ENCODE data around the gene STAU1. TPM values are rescaled to one million over a fixed set of nuclear protein-coding genes. Genes with fewer than 3 reads are reported as not detected.
"Not testable (repeated sequence)": the region's sequence is repeated elsewhere in the genome, so short reads cannot be mapped to it uniquely, and the experiment has no call there.

STAU1 gene
- 58.8 and 63.0 TPM in 2 replicates for total RNA-seq

GRCh38 chr20:49187851-49188641, at the start of gene STAU1:
TSS of gene STAU1 (minus strand) at chr20:49188334. CDS start at chr20:49166201, 22,133 bp downstream.
- peak; percentile 81 for DNase-seq (ENCODE audit: low read depth, low spot score)

DNA sequence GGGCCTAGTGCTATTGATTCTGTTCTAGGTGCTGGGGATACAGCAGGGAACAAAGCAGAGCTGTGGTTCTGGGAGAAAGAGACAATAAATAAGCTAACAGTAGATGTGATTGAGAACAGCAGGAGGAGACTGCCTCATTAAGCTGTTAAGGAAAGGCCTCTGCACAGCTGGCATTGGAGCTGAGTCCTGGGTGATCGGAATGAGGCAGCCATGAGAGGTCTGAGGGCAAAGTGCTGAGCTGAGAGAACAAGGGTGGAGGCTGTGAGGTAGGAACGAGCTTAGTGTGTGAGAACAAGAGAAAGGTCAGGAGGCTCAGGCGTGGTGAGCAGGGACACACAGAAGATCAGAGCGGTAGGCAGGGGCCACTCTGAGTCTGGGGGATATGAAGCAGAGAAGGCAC, 49.4 kb upstream of the STAU1 start:
- DNase-seq (ENCODE audit: low read depth, low spot score) = no peak

DNA sequence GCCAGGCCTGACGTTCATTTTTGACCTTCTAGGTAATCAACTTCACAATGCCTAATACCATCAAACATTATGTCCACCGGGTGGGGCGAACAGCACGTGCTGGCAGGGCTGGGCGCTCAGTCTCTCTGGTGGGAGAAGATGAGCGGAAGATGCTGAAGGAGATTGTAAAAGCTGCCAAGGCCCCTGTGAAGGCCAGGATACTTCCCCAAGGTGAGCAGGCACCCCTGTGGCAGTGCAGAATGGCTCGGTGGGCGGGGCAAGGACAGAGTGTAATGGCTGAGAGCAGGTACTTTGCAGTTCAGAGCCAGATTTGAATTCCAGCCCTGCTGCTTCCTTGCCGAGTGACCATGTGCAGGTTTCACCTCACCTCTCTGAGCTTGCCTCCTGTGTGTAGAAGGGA, 48.2 kb upstream of the STAU1 start:
- no peak for DNase-seq (ENCODE audit: low read depth, low spot score)

- DNase-seq (ENCODE audit: low read depth, low spot score) = no peak
These were observed 46.7 kb upstream of the STAU1 start for GRCh38 chr20:49234831-49235230.

DNA sequence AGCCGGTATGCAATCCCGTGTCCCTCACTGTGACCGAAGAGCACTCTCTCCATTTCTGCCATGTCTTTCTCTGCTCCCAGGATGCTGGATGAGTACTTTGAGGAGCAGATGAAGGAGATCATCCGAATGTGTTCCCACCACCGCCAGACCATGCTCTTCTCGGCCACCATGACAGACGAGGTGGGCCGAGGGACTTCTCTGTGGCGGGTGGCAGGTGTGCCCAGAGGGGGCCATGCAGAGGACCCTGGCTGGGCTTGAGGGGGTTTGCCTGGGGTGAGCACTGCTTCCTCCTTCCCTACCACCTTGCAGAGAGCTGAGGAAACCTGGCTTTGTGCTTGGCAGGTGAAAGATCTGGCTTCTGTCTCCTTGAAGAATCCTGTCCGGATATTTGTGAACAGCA, 45.1 kb upstream of the STAU1 start:
- DNase-seq (ENCODE audit: low read depth, low spot score) = no peak

DNA sequence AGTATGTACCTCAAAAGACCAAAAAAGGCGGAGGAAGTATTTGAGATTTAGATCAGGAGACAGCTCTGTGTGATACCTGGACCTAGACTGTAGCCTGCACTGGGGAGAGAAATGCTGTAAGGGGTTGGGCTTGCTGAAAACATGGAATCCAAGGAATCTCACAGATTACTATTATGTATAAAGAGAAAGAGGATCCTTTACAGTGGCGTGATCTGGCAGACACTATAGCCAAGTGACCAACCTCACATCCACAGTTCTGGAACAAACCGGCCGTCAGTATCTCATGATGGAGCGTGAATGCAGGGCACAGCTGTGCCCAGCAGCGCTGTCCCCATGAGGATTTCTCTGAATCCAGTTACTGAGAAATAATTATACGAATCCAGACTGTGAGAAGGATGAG, 43.3 kb upstream of the STAU1 start:
- no peak for DNase-seq (ENCODE audit: low read depth, low spot score)

- no peak for DNase-seq (ENCODE audit: low read depth, low spot score)
These were observed 42.5 kb upstream of the STAU1 start for GRCh38 chr20:49230561-49231133.

GRCh38 chr20:49230021-49230420, 41.9 kb upstream of the STAU1 start:
- DNase-seq (ENCODE audit: low read depth, low spot score) = no peak

- DNase-seq (ENCODE audit: low read depth, low spot score) = no peak
These were observed 41.2 kb upstream of the STAU1 start for GRCh38 chr20:49229381-49229780.

GRCh38 chr20:49228676-49229075, 40.5 kb upstream of the STAU1 start:
- no peak for DNase-seq (ENCODE audit: low read depth, low spot score)

DNA sequence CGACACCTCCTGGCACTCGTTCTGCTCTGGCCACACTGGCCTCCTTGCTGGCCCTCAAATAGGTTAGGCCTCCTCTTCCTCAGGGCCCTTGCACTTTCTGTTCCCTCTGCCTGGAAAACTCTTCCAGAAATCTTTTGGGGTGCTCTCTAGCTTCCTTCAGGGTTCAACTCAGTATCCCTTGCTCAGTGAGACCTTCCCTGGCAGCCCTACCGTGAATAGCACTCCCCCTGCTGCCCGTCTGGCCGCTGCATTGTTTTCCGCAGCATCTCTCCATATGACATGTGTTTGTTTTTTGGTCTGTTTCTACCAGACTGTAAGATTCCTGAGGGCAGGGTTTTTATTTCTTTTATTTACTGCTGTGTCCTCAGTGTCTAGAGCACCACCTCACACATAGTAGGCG, 37.8 kb upstream of the STAU1 start:
- DNase-seq (ENCODE audit: low read depth, low spot score) = no peak

- DNase-seq (ENCODE audit: low read depth, low spot score) = no peak
These were observed 32.0 kb upstream of the STAU1 start for GRCh38 chr20:49219924-49220831.

DNA sequence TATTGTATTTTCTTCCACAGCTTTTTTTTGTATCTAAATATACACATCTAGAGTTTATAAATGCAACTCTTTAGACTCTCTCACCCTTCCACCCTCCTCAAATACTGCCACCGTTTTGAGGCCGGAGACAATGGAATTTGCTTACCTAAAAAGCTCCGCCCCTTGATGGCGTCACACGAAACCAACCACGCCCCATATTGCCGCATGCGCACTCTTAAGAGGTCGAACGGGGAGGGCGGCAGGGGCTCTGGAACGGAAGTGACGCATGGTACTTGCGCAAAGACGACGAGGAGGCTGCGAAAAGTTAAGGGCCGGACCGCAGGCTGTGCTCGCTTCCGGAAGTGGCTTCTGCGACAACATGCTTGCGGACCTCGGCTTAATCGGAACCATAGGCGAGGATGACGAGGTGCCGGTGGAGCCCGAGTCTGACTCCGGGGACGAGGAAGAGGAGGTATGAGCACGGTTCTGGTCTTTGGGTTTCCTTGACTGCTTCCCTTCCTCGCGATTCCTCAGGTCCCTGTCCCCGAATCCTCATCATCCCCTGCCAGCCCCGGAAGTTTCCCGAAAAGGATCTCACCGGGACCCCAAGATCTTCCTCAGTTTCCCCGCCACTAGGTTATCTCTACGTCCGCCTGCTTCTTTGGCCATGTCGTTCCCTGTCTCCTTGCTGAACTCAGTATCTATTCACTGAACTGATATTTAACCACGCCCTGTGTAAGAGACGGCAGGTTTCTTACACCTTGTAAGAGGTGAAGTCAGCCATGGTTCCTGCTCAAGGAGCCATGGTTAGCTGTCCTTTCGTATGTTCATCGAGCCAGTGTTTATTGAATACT, 31.2 kb upstream of the STAU1 start, which contains the start of gene DDX27:
DDX27 (plus strand) TSS at position 326 of the 833 bp plus-strand sequence; CDS start at position 359, 33 bp downstream.
- DNase-seq (ENCODE audit: low read depth, low spot score) = peak; percentile 93

DNA sequence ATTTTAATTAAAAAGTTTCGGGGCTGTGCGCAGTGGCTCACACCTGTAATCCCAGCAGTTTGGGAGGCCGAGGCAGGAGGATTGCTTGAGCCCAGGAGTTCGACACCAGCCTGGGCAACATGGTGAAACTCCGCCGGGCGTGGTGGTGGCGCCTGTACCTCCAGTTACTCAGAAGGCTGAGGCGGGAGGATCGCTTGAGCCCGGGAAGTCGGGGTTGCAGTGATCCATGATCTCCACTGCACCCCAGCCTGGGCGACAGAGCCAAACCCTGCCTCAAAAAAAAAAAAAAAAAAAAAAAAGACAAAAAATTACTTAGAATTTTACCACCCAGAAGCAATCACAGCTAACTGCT, 30.6 kb upstream of the STAU1 start:
- not testable (repeated sequence) for DNase-seq (ENCODE audit: low read depth, low spot score)

DNA sequence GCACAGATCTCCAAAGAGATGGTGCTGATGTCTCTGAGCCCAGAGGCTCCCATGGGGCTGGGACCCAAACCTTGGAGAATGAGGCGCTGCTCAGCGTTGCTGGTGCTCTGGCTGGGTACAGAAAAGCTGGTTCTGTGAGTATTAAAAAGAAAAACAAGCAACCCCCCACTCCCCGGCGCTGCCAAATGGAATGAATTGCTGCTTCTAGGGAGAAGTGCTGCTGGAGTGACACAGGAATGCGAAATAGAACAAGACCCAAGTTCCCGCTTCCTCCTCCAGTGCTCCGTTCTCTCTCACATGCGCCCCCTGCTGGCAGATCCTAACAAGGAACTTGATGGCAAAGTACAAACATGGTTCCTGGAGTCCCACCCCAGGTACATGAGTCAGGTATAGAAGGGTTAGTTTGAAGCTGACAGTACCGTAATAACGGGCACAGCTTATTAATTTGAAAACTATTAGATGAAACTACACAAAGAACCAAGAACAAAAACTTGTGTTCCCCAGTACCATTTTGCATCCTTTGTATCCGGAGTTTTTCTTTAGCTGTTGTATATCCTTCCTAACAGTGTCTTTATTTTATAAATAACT, 29.0 kb upstream of the STAU1 start:
- peak; percentile 63 for DNase-seq (ENCODE audit: low read depth, low spot score)

DNA sequence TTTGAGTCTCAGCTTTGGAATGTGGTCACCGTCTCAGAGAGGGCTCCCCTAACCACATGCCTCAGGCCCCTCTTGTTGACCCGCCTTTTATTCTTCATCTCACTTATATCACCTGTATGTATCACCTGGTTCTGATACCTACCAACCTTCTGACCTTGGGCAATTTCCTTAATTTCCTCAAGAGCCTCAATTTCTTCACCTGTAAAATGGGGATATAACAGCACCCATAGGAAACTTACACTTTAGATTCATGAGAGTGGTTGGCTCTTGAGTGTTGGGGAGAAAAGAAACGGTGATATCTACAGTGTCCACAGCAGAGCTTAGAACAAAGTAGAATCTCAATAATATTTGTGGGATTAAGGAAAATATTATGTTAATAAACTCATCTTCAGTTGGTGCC, 27.1 kb upstream of the STAU1 start:
- no peak for DNase-seq (ENCODE audit: low read depth, low spot score)

GRCh38 chr20:49214571-49214970, 26.4 kb upstream of the STAU1 start:
- DNase-seq (ENCODE audit: low read depth, low spot score) = no peak

GRCh38 chr20:49210757-49211110, 22.6 kb upstream of the STAU1 start:
- no peak for DNase-seq (ENCODE audit: low read depth, low spot score)

DNA sequence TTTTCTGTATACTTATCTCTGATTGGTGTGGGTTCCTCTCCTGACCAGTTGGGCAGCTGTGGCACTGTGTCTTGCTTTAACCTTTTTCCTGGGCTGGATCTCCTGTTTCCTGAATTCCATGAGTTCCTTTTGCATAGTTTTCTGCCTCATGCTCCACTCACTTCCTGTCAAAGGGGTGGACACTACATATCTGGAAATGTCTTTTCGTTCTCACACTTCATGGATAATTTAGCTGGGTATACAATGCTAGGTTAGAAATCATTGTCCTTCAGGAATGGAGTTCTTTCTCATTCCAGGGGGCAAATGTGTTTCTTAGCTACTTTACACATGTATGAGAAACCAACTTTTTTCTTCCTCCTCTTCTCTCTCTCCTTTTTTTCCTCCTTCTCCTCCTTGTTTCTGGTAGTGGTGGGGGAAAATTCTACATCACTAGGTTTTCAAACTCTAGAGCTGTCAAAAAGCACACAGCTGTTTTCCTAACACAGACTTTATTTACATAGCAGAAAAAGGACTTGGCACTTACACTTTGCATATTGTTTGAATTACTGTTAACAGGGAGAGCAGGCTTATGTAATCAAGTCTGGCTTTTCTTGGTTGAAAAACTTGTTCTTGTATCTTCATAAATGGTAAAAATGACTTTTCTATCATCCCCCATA, 22.1 kb upstream of the STAU1 start:
- no peak for DNase-seq (ENCODE audit: low read depth, low spot score)

- DNase-seq (ENCODE audit: low read depth, low spot score) = no peak
These were observed 18.9 kb upstream of the STAU1 start for GRCh38 chr20:49207076-49207475.
